Ishikawa (cell line): ENCODE data around the gene MYO1E.

Experiments
- CEBPB ChIP-seq: IDR thresholded peaks from 2 replicates; pipeline ENCODE4 v1.6.1; 2012
- CREB1 ChIP-seq: IDR thresholded peaks from 2 replicates; pipeline ENCODE4 v1.6.1; 2012; ENCODE audit warnings: low read depth
- EGR1 ChIP-seq: IDR thresholded peaks from 2 replicates; pipeline ENCODE4 v1.6.1; 2012
- EP300 ChIP-seq: IDR thresholded peaks from 2 replicates; pipeline ENCODE4 v1.6.1; 2012; ENCODE audit warnings: borderline replicate concordance
- FOXM1 ChIP-seq: IDR thresholded peaks from 2 replicates; pipeline ENCODE4 v1.6.1; 2012; ENCODE audit warnings: low read depth, borderline replicate concordance
- NFIC ChIP-seq: IDR thresholded peaks from 2 replicates; pipeline ENCODE4 v1.6.1; 2012
- RAD21 ChIP-seq: IDR thresholded peaks from 2 replicates; pipeline ENCODE4 v1.6.1; 2012; ENCODE audit warnings: low read depth
- TAF1 ChIP-seq: IDR thresholded peaks from 2 replicates; pipeline ENCODE4 v1.6.1; 2012; ENCODE audit warnings: low read depth, mild to moderate bottlenecking
- TCF12 ChIP-seq: IDR thresholded peaks from 2 replicates; pipeline ENCODE4 v1.6.1; 2012; ENCODE audit warnings: low read depth
- TEAD4 ChIP-seq: IDR thresholded peaks from 2 replicates; pipeline ENCODE4 v1.6.1; 2012
- YY1 ChIP-seq: IDR thresholded peaks from 2 replicates; pipeline ENCODE4 v1.6.1; 2012; ENCODE audit warnings: low read depth
- ZBTB7A ChIP-seq: IDR thresholded peaks from 2 replicates; pipeline ENCODE4 v1.6.1; 2012; ENCODE audit warnings: low read depth
- TF ChIP-seq, protein P1 (sequence below): IDR thresholded peaks from 2 replicates; pipeline ENCODE4 v1.6.1; 2012
- TF ChIP-seq, protein P2 (sequence below): IDR thresholded peaks from 2 replicates; pipeline ENCODE4 v1.6.1; 2012; ENCODE audit warnings: low read depth, mild to moderate bottlenecking
- TF ChIP-seq, protein P3 (sequence below): IDR thresholded peaks from 2 replicates; pipeline ENCODE4 v1.6.1; 2012

MYO1E gene

DNA sequence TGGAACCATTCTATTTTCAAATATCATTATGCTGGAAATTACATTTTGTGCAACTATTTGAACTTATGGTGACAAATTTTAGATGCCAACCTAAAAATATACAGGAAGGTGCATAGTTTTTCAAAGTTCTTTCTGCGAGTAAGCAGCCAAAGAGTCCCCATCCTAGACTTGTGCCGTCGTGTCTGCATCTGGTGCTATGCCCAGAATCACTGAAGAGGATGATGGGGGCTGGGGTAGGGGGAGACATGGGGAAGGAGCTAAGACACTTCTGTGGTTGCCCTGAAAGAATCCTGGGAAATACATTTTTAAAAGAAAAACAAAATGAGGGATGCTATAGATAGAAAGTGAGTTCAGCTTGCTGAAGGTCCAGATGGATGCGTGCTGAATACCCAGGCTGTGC lies 44.1 kb upstream of the MYO1E start:
- TF ChIP-seq FOXM1 (no peak), CREB1 (no peak), YY1 (no peak), EGR1 (no peak), CEBPB (no peak), ZBTB7A (no peak), RAD21 (no peak), TCF12 (no peak), EP300 (no peak), NFIC (no peak), TEAD4 (no peak)
- TF ChIP-seq, protein P1, sequence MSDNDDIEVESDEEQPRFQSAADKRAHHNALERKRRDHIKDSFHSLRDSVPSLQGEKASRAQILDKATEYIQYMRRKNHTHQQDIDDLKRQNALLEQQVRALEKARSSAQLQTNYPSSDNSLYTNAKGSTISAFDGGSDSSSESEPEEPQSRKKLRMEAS: no peak
- TF ChIP-seq, protein P2, sequence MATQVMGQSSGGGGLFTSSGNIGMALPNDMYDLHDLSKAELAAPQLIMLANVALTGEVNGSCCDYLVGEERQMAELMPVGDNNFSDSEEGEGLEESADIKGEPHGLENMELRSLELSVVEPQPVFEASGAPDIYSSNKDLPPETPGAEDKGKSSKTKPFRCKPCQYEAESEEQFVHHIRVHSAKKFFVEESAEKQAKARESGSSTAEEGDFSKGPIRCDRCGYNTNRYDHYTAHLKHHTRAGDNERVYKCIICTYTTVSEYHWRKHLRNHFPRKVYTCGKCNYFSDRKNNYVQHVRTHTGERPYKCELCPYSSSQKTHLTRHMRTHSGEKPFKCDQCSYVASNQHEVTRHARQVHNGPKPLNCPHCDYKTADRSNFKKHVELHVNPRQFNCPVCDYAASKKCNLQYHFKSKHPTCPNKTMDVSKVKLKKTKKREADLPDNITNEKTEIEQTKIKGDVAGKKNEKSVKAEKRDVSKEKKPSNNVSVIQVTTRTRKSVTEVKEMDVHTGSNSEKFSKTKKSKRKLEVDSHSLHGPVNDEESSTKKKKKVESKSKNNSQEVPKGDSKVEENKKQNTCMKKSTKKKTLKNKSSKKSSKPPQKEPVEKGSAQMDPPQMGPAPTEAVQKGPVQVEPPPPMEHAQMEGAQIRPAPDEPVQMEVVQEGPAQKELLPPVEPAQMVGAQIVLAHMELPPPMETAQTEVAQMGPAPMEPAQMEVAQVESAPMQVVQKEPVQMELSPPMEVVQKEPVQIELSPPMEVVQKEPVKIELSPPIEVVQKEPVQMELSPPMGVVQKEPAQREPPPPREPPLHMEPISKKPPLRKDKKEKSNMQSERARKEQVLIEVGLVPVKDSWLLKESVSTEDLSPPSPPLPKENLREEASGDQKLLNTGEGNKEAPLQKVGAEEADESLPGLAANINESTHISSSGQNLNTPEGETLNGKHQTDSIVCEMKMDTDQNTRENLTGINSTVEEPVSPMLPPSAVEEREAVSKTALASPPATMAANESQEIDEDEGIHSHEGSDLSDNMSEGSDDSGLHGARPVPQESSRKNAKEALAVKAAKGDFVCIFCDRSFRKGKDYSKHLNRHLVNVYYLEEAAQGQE: no peak
- TF ChIP-seq, protein P3, sequence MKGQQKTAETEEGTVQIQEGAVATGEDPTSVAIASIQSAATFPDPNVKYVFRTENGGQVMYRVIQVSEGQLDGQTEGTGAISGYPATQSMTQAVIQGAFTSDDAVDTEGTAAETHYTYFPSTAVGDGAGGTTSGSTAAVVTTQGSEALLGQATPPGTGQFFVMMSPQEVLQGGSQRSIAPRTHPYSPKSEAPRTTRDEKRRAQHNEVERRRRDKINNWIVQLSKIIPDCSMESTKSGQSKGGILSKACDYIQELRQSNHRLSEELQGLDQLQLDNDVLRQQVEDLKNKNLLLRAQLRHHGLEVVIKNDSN: no peak

DNA sequence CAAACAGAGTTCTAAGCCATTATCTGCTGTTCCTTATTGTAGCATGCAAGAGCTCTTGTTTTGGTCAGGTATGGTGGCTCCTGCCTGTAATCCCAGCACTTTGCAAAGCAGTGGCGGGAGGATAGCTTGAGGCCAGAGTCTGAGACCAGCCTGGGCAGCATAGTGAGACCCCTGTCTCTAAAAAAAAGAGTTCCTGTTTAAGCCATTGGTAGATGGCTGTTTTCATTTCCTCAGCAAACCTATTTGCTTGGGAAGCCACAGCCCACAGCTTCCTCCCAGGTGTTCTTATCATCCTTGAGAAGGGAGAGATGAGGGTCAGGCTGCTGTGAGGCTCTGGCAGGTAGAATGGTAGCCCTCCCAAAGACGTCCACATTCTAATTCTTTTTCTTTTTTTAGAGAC lies 40.9 kb upstream of the MYO1E start:
- no peak for TF ChIP-seq ZBTB7A
- TF ChIP-seq TCF12: no peak
- TF ChIP-seq EP300: no peak
- TF ChIP-seq NFIC: no peak
- no peak for TF ChIP-seq CEBPB
- no peak for TF ChIP-seq TEAD4
- no peak for TF ChIP-seq CREB1
- TF ChIP-seq, protein P1: no peak
- no peak for TF ChIP-seq YY1
- TF ChIP-seq FOXM1: no peak
- TF ChIP-seq, protein P2: no peak
- TF ChIP-seq EGR1: no peak
- TF ChIP-seq, protein P3: no peak
- no peak for TF ChIP-seq TAF1
- no peak for TF ChIP-seq RAD21

DNA sequence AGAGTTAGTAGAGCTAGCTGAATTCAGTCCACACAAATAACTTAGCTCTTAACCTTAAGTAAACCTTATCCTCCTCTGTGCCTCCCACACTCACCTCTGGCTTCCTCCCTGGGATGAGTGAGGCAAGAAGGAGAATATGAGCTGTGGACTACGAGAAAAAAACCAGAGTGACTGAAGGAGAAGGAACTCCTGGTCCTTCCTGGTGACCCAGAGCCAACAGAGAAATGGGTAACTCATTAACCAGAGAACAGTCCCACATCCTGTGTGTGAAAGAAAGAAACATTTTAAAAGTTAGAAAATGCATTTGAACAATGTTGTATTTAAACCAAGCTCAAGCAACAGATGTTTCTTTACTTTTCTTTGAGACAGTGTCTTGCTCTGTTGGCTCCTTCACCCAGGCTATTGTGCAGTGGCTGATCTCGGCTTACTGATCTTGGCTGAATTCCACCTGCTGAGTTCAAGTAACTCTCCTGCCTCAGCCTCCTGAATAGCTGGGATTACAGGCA lies 37.8 kb upstream of the MYO1E start:
- TF ChIP-seq YY1 (no peak), NFIC (no peak), EGR1 (no peak), TAF1 (no peak), RAD21 (no peak), FOXM1 (no peak), TEAD4 (no peak)
- TF ChIP-seq, protein P2: no peak
- TF ChIP-seq, protein P3: no peak

GRCh38 chr15:59407946-59408345 lies 35.3 kb upstream of the MYO1E start:
- TF ChIP-seq FOXM1 (no peak), EP300 (no peak), TEAD4 (no peak), EGR1 (no peak), YY1 (no peak), NFIC (no peak), RAD21 (no peak), CREB1 (no peak)
- TF ChIP-seq, protein P3: no peak
